GM06990 (cell line): Measurements from ENCODE around the gene SLC30A7.

Experiments used
- DNase-seq: peaks from one replicate; pipeline ENCODE4 v3.0.0-alpha.2; 2011; ENCODE audit not compliant: insufficient read length; ENCODE audit errors: extremely low read depth
- H3K27me3 ChIP-seq: replicated peaks from 2 replicates; pipeline ENCODE4 v1.6.0; 2011; ENCODE audit warnings: low read length; ENCODE audit not compliant: control insufficient read depth, insufficient read depth
- H3K36me3 ChIP-seq: 2 replicates; pipeline ENCODE4 v1.5.1; 2011; ENCODE audit warnings: low read length; ENCODE audit not compliant: control insufficient read depth, insufficient read depth
- H3K4me3 ChIP-seq: replicated peaks from 2 replicates; pipeline ENCODE4 v1.5.1; 2011; ENCODE audit warnings: low read depth, mild to moderate bottlenecking, control low read depth, low read length
- CTCF ChIP-seq: IDR thresholded peaks from 2 replicates; pipeline ENCODE4 v1.5.1; 2011; ENCODE audit warnings: low read length, control low read depth, mild to moderate bottlenecking, inconsistent platforms; ENCODE audit not compliant: insufficient read depth, poor library complexity, severe bottlenecking

The SLC30A7 gene

GRCh38 chr1:100868364-100868995 is 27.4 kb upstream of the SLC30A7 start:
- peak; percentile 38 for TF ChIP-seq CTCF
- Histone ChIP-seq H3K36me3 (no peaks in the 10 kb centered on the region), H3K4me3 (no peak overlapping the region), H3K27me3 (no peaks in the 10 kb centered on the region)
- DNase-seq = no peak

GRCh38 chr1:100869996-100870395 is 25.9 kb upstream of the SLC30A7 start:
- no peak for TF ChIP-seq CTCF
- no peaks in the 10 kb centered on the region for H3K27me3 ChIP-seq
- H3K4me3 ChIP-seq = no peak overlapping the region
- DNase-seq = no peak
- no peaks in the 10 kb centered on the region for H3K36me3 ChIP-seq

- no peak for TF ChIP-seq CTCF
- H3K36me3 ChIP-seq = no peaks in the 10 kb centered on the region; the same call in 1 of the 2 replicates
- no peak for DNase-seq
- no peaks in the 10 kb centered on the region for H3K27me3 ChIP-seq
- no peak overlapping the region for H3K4me3 ChIP-seq
Measured at GRCh38 chr1:100874433-100874832, 21.5 kb upstream of the SLC30A7 start.

GRCh38 chr1:100875228-100875627 is 20.7 kb upstream of the SLC30A7 start:
- DNase-seq = no peak
- Histone ChIP-seq H3K27me3 (no peaks in the 10 kb centered on the region), H3K4me3 (no peak overlapping the region), H3K36me3 (no peaks in the 10 kb centered on the region; the same call in 1 of the 2 replicates)
- no peak for TF ChIP-seq CTCF

GRCh38 chr1:100876291-100876690 is 19.6 kb upstream of the SLC30A7 start:
- Histone ChIP-seq H3K27me3 (no peaks in the 10 kb centered on the region), H3K4me3 (no peak overlapping the region), H3K36me3 (no peaks in the 10 kb centered on the region; the same call in 1 of the 2 replicates)
- no peak for TF ChIP-seq CTCF
- no peak for DNase-seq

GRCh38 chr1:100879422-100879821 is 16.5 kb upstream of the SLC30A7 start:
- Histone ChIP-seq H3K36me3 (no peaks in the 10 kb centered on the region; the same call in 1 of the 2 replicates), H3K4me3 (no peak overlapping the region), H3K27me3 (no peaks in the 10 kb centered on the region)
- TF ChIP-seq CTCF = no peak
- no peak for DNase-seq
